SH-SY5Y (cell line): Measurements from ENCODE around the gene NRG3.

Experiments used
- GATA2 ChIP-seq: IDR thresholded peaks from 2 replicates; pipeline ENCODE4 v1.6.1; 2011; ENCODE audit warnings: mild to moderate bottlenecking, low read depth, low read length
- GATA3 ChIP-seq: IDR thresholded peaks from 2 replicates; pipeline ENCODE4 v1.6.1; 2011; ENCODE audit warnings: low read depth, mild to moderate bottlenecking, low read length, moderate library complexity

DNA sequence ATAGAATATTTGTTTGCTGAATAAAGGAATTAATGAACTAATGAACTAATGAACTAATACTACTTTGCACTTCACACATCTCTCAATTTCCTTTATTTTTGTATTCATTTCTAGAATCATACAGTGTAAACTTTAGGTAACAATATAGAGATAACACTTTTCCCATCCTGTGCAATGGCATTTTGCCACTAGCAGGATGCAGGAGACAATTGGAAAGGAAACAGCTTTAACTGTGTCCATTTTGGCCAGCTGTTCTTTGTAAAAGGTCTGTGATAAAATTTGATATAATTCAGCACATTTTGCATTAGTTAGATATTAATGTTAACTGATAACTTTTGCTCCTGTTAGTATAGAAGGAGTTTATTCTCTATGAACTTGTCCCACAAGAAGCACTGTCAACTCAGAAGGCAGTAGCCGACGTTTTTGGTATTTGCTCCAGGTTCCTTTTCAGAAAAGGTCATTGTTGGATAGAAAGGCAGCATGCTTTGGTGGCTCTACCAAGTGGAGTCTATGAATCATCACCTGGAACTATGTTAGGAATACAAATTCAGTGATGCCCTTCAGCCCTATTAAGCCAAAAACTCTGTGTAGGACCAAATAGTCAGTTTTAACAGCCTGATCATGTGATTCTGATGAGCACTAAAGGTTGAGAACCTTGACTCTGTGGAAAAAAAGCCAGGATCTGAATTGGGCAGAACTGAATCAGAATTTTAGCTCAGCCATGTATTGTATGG is 86.6 kb downstream of the NRG3 start:
- TF ChIP-seq GATA3 (no peak), GATA2 (no peak)
